Lower leg skin (tissue), 4 donors: ENCODE results near the gene REPS1. TPM values are rescaled to one million over a fixed set of nuclear protein-coding genes. Genes with fewer than 3 reads are reported as not detected.

Source experiments
- DNase-seq, 2 donors: peaks; one replicate each; pipeline ENCODE4 v3.0.0-alpha.2; 2019; ENCODE audit warnings: low spot score in 2 of 2
- H3K4me3 ChIP-seq: fragments of 200-600 bp; sonication (generic); 2 replicates; pipeline ENCODE4 v1.5.1; 2017; ENCODE audit warnings: mild to moderate bottlenecking, low read depth; ENCODE audit not compliant: poor library complexity, severe bottlenecking
- CTCF ChIP-seq, 3 donors: fragments of 450-650 bp; IDR thresholded peaks; one replicate each; pipeline ENCODE4 v1.5.1; 2016; ENCODE audit warnings: antibody characterized with exemption in 3 of 3, mild to moderate bottlenecking in 3 of 3, moderate library complexity in 2 of 3
- POLR2A ChIP-seq, 2 donors: fragments of 450-650 bp; IDR thresholded peaks; one replicate each; pipeline ENCODE4 v1.6.1; 2016 to 2017; ENCODE audit warnings: antibody characterized with exemption in 2 of 2, mild to moderate bottlenecking in 1 of 2, moderate library complexity in 1 of 2
- WGBS, 2 donors: methylation state at CpG; one replicate each; pipeline ENCODE4 v1.1.5; 2018; 5-methylcytosine and 5-hydroxymethylcytosine counted together
- intact Hi-C: fragments of 100-400 bp; cut with DNase I; formaldehyde crosslinking; loops from one replicate; pipeline ENCODE4 v1.15.0; 2023; ENCODE audit warnings: low total_unique reads
- total RNA-seq, 4 donors: library from RNA; depleted of rRNA; stranded (reverse); fragments of >200 nt; gene quantifications; one replicate each; pipeline ENCODE4 v1.1.0, GENCODE V29; 2016

The REPS1 gene
- total RNA-seq, 4 donors from 2014 or later: 47.1 to 111 (median 67.6) TPM

- H3K4me3 ChIP-seq: no peak overlapping the region
- intact Hi-C loops: no loop called here
- WGBS, 2 donors: 88 to 97% methylated on average over 4 of the region's 4 CpGs
- no peak for DNase-seq
- TF ChIP-seq CTCF (IDR thresholded peaks at IDR 0.05) (no peak), POLR2A (IDR thresholded peaks at IDR 0.05) (no peak)
These were observed 9.8 kb downstream of the REPS1 start for GRCh38 chr6:138978229-138978628.

GRCh38 chr6:138977646-138978167 lies 10.3 kb downstream of the REPS1 start:
- no peak for DNase-seq
- no peak overlapping the region for H3K4me3 ChIP-seq
- intact Hi-C loops: no loop called here
- TF ChIP-seq CTCF (IDR thresholded peaks at IDR 0.05) (no peak), POLR2A (IDR thresholded peaks at IDR 0.05) (no peak)
- WGBS, 2 donors: 100% methylated on average over 1 of the region's 1 CpG

GRCh38 chr6:138977242-138977641 lies 10.8 kb downstream of the REPS1 start:
- 92 to 96% methylated on average over 2 of the region's 2 CpGs for WGBS, 2 donors
- H3K4me3 ChIP-seq: no peak overlapping the region
- DNase-seq: no peak
- intact Hi-C loops: no loop called here
- TF ChIP-seq POLR2A (IDR thresholded peaks at IDR 0.05): no peak
- TF ChIP-seq CTCF (IDR thresholded peaks at IDR 0.05): no peak

- DNase-seq: no peak
- intact Hi-C loops: no loop called here
- WGBS, 2 donors: 76 to 81% methylated on average over 4 of the region's 4 CpGs
- TF ChIP-seq CTCF (IDR thresholded peaks at IDR 0.05): no peak
- no peak for TF ChIP-seq POLR2A (IDR thresholded peaks at IDR 0.05)
- H3K4me3 ChIP-seq: no peak overlapping the region
These were observed 12.2 kb downstream of the REPS1 start for GRCh38 chr6:138975815-138976214.

GRCh38 chr6:138973466-138974153 lies 14.4 kb downstream of the REPS1 start:
- TF ChIP-seq POLR2A (IDR thresholded peaks at IDR 0.05): no peak
- no peak for DNase-seq
- no peak overlapping the region for H3K4me3 ChIP-seq
- intact Hi-C loops: no loop called here
- 21 to 53% methylated on average over 2 of the region's 2 CpGs for WGBS, 2 donors

GRCh38 chr6:138972226-138972665 lies 15.8 kb downstream of the REPS1 start:
- WGBS, 2 donors: 74% methylated on average over 3 of the region's 3 CpGs
- H3K4me3 ChIP-seq: no peak overlapping the region
- intact Hi-C loops: no loop called here
- no peak for DNase-seq
- TF ChIP-seq CTCF (IDR thresholded peaks at IDR 0.05) (no peak), POLR2A (IDR thresholded peaks at IDR 0.05) (no peak)
